DMS153 treated with DMSO at 0.1 percent for 48 hours (cell line): Measurements from ENCODE around the gene HAPLN3.

Source experiments
- DNase-seq: peaks from one replicate; lab custom pipeline; 2025; ENCODE audit not compliant: unreplicated experiment; lab: John Stamatoyannopoulos, UW

The HAPLN3 gene

GRCh38 chr15:88896333-88897033, 1.1 kb upstream of the HAPLN3 start:
- no peak for DNase-seq

- DNase-seq: no peak
Measured at GRCh38 chr15:88894348-88894818, 961 bp downstream of the HAPLN3 start.

GRCh38 chr15:88891540-88892254, 3.6 kb downstream of the HAPLN3 start:
- no peak for DNase-seq

- DNase-seq: no peak
Measured at GRCh38 chr15:88890495-88890894, 4.8 kb downstream of the HAPLN3 start.

- no peak for DNase-seq
Measured at GRCh38 chr15:88888719-88889118, 6.6 kb downstream of the HAPLN3 start.

- DNase-seq: no peak
Measured at GRCh38 chr15:88887068-88887580, 8.2 kb downstream of the HAPLN3 start.

- no peak for DNase-seq
Measured at GRCh38 chr15:88882785-88883184, 12.6 kb downstream of the HAPLN3 start.

- DNase-seq: no peak
Measured at GRCh38 chr15:88881775-88882174, 13.6 kb downstream of the HAPLN3 start.

- no peak for DNase-seq
Measured at GRCh38 chr15:88880944-88881740, 14.2 kb downstream of the HAPLN3 start.

GRCh38 chr15:88878720-88879184, 16.6 kb downstream of the HAPLN3 start:
- DNase-seq: peak; percentile 5

GRCh38 chr15:88877906-88878305, 17.4 kb downstream of the HAPLN3 start:
- DNase-seq: no peak

GRCh38 chr15:88877415-88877814, 17.9 kb downstream of the HAPLN3 start:
- DNase-seq: no peak

- no peak for DNase-seq
Measured at GRCh38 chr15:88876573-88876972, 18.8 kb downstream of the HAPLN3 start.

- DNase-seq: no peak
Measured at GRCh38 chr15:88874684-88875083, 20.7 kb downstream of the HAPLN3 start.

- no peak for DNase-seq
Measured at GRCh38 chr15:88874275-88874674, 21.1 kb downstream of the HAPLN3 start.

GRCh38 chr15:88873786-88874185, 21.6 kb downstream of the HAPLN3 start:
- DNase-seq: no peak

- DNase-seq: no peak
Measured at GRCh38 chr15:88872706-88873105, 22.6 kb downstream of the HAPLN3 start.

- no peak for DNase-seq
Measured at GRCh38 chr15:88872106-88872505, 23.2 kb downstream of the HAPLN3 start.

GRCh38 chr15:88871313-88871712, 24.0 kb downstream of the HAPLN3 start:
- no peak for DNase-seq

- no peak for DNase-seq
Measured at GRCh38 chr15:88866295-88866881, 29.0 kb downstream of the HAPLN3 start.

GRCh38 chr15:88865498-88866099, 29.7 kb downstream of the HAPLN3 start:
- no peak for DNase-seq
